Gastrocnemius medialis (tissue), 4 donors: Measurements from ENCODE around the gene VPS16.

Experiments used
- POLR2A ChIP-seq, 2 donors: fragments of 450-650 bp; IDR thresholded peaks; one replicate each; pipeline ENCODE4 v1.6.1; 2017; ENCODE audit warnings: antibody characterized with exemption in 2 of 2, mild to moderate bottlenecking in 2 of 2, moderate library complexity in 2 of 2
- TF ChIP-seq, protein P1 (sequence below), 5 experiments: fragments of 450-650 bp in 3 of 5; fragments of 200-600 bp in 2 of 5; sonication (generic) in 2 of 5; IDR thresholded peaks in 4 of 5; conservative IDR thresholded peaks in 1 of 5; 1 replicate in 4 of 5; 2 replicates in 1 of 5; pipeline ENCODE4 v1.5.1; 2016 to 2019; ENCODE audit warnings: antibody characterized with exemption in 5 of 5, mild to moderate bottlenecking in 3 of 5, moderate library complexity in 3 of 5

- no peak for TF ChIP-seq POLR2A (IDR thresholded peaks at IDR 0.05)
- TF ChIP-seq, protein P1, sequence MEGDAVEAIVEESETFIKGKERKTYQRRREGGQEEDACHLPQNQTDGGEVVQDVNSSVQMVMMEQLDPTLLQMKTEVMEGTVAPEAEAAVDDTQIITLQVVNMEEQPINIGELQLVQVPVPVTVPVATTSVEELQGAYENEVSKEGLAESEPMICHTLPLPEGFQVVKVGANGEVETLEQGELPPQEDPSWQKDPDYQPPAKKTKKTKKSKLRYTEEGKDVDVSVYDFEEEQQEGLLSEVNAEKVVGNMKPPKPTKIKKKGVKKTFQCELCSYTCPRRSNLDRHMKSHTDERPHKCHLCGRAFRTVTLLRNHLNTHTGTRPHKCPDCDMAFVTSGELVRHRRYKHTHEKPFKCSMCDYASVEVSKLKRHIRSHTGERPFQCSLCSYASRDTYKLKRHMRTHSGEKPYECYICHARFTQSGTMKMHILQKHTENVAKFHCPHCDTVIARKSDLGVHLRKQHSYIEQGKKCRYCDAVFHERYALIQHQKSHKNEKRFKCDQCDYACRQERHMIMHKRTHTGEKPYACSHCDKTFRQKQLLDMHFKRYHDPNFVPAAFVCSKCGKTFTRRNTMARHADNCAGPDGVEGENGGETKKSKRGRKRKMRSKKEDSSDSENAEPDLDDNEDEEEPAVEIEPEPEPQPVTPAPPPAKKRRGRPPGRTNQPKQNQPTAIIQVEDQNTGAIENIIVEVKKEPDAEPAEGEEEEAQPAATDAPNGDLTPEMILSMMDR (IDR thresholded peaks at IDR 0.05 in 4 of 5, conservative IDR thresholded peaks at IDR 0.05 in 1 of 5) = no peak
These were observed 2.3 kb upstream of the VPS16 start for GRCh38 chr20:2838170-2838797.
